NCI-H774 (cell line): ENCODE results near the gene CSMD2.
A peak's percentile ranks its signal among the peaks of the same experiment; 100 is the strongest.

Experiments
- DNase-seq: peaks from one replicate; lab custom pipeline; 2025; lab: John Stamatoyannopoulos, UW

Gene CSMD2

GRCh38 chr1:34155860-34156259, 9.2 kb downstream of the CSMD2 start:
- DNase-seq, result no peak

- DNase-seq, result no peak
Measured at GRCh38 chr1:34153246-34153645, 11.8 kb downstream of the CSMD2 start.

GRCh38 chr1:34149501-34149900, 15.5 kb downstream of the CSMD2 start:
- DNase-seq, result no peak

- peak; percentile 48 for DNase-seq
Measured at GRCh38 chr1:34147301-34147700, 17.7 kb downstream of the CSMD2 start.

GRCh38 chr1:34144766-34145165, 20.3 kb downstream of the CSMD2 start:
- DNase-seq, result no peak

GRCh38 chr1:34143975-34144374, 21.1 kb downstream of the CSMD2 start:
- no peak for DNase-seq

GRCh38 chr1:34140011-34140676, 24.9 kb downstream of the CSMD2 start:
- DNase-seq, result no peak

GRCh38 chr1:34137411-34137810, 27.6 kb downstream of the CSMD2 start:
- DNase-seq, result no peak

GRCh38 chr1:34132161-34132420, 32.9 kb downstream of the CSMD2 start:
- DNase-seq, result no peak

GRCh38 chr1:34131396-34132160, 33.5 kb downstream of the CSMD2 start:
- no peak for DNase-seq

- no peak for DNase-seq
Measured at GRCh38 chr1:34130306-34130705, 34.7 kb downstream of the CSMD2 start.

- no peak for DNase-seq
Measured at GRCh38 chr1:34129630-34130029, 35.4 kb downstream of the CSMD2 start.

GRCh38 chr1:34128186-34128889, 36.7 kb downstream of the CSMD2 start:
- DNase-seq, result no peak

- DNase-seq, result no peak
Measured at GRCh38 chr1:34127006-34128000, 37.7 kb downstream of the CSMD2 start.

- DNase-seq, result no peak
Measured at GRCh38 chr1:34126486-34126885, 38.5 kb downstream of the CSMD2 start.

- no peak for DNase-seq
Measured at GRCh38 chr1:34125721-34126380, 39.2 kb downstream of the CSMD2 start.

- no peak for DNase-seq
Measured at GRCh38 chr1:34122080-34122932, 42.7 kb downstream of the CSMD2 start.

GRCh38 chr1:34115233-34115632, 49.8 kb downstream of the CSMD2 start:
- no peak for DNase-seq

GRCh38 chr1:34113887-34114286, 51.1 kb downstream of the CSMD2 start:
- peak; percentile 16 for DNase-seq

GRCh38 chr1:34113362-34113761, 51.7 kb downstream of the CSMD2 start:
- DNase-seq, result peak; percentile 19

- no peak for DNase-seq
Measured at GRCh38 chr1:34108711-34109110, 56.3 kb downstream of the CSMD2 start.
